ENCODE results near the gene ZNF205. TPM values are rescaled to one million over a fixed set of nuclear protein-coding genes. Genes with fewer than 3 reads are reported as not detected.

ZNF205 gene
- total and polyA plus RNA-seq, 2 of the 8 experiments (the other 6 are each of a cell fraction or from before 2014, with no cell fraction given), result 19.1 to 19.9 TPM

DNA sequence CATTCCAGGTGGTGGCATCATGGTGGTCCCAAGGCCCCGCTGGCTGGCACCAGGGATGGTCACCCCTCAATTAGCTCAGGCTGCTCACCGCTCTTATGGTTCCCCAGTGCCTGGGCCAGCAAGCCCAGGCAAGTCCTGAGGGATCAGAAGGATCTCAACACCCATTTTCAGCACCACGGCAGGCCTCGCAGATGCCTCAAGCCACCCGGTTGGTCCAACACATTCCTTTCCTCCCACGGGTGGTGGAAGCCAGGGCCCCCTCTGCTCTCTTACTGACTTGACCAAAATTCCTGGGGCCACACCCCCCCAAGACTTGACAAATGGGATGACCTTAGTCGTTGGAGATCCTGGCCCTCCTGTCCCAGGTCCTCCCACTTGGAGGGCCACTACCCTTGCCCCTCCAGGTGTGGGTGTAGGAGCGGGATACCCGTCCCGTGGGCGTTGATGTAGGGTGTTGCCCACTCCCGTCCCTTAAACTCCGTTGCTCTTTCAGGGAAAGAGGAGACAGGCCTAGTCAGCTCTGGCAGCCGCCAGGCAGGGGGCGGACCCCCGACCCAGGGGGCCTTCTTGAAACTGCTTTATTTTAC is 5.9 kb downstream of the ZNF205 start:
- Histone ChIP-seq H3K36me3 (ENCODE audit: control insufficient read depth in 2 of 4, insufficient read depth in 4 of 4, low read length in 3 of 4) (peaks cover 0 to 27% (median 16%) of the 10 kb centered on the region in 4 experiments; a peak in 7 of 8 replicates), H2BK15ac (ENCODE audit: low read length) (no peak overlapping the region), H3K14ac (ENCODE audit: insufficient read length) (no peak overlapping the region), H2AFZ (ENCODE audit: low read length) (no peak overlapping the region), H3K79me2 (ENCODE audit: control insufficient read depth in 1 of 2, insufficient read depth in 2 of 2, low read length in 2 of 2) (peaks cover 0 to 9% of the 10 kb centered on the region in 2 experiments; a peak in 2 of 4 replicates), H2BK12ac (ENCODE audit: low read depth, low read length) (no peak overlapping the region), H3K4me1 (replicated peaks in 1 of 4; ENCODE audit: control insufficient read depth in 3 of 4, insufficient read depth in 4 of 4, low read length in 3 of 4) (peaks cover 0 to 8% (median 4%) of the 10 kb centered on the region in 4 experiments; a peak in 5 of 7 replicates), H3K27ac (ENCODE audit: low read depth, low read length) (no peak overlapping the region), H4K20me1 (replicated peaks in 1 of 2; ENCODE audit: control insufficient read depth in 1 of 2, insufficient read depth in 2 of 2, low read length in 2 of 2) (peaks cover 0 to 10% of the 10 kb centered on the region in 2 experiments), H3K4me3 (ENCODE audit: extremely low read depth in 1 of 4, insufficient read depth in 2 of 4, low read depth in 3 of 4, low read length in 4 of 4) (no peak overlapping the region), H4K91ac (replicated peaks; ENCODE audit: insufficient read length, low read length) (no peak overlapping the region), H3K9me3 (ENCODE audit: insufficient read depth in 2 of 2, low read depth in 1 of 2, low read length in 1 of 2) (no peaks in the 10 kb centered on the region), H4K8ac (ENCODE audit: extremely low read depth, insufficient read depth, low read length) (no peak overlapping the region), H3K23me2 (ENCODE audit: low read depth, low read length) (no peaks in the 10 kb centered on the region; the same call in 1 of the 2 replicates), H4K5ac (ENCODE audit: insufficient read length, low read depth, low read length) (no peak overlapping the region), H3K4ac (replicated peaks; ENCODE audit: insufficient read length, low read depth, low read length) (no peak overlapping the region), H2BK120ac (replicated peaks; ENCODE audit: low read depth, low read length) (no peak overlapping the region), H3K4me2 (ENCODE audit: insufficient read depth in 1 of 2, low read depth in 2 of 2, low read length in 2 of 2) (no peak overlapping the region), H3K18ac (ENCODE audit: extremely low read depth, low read length) (no peak overlapping the region), H2BK5ac (ENCODE audit: low read depth, low read length) (no peak overlapping the region), H2BK20ac (ENCODE audit: low read length) (no peak overlapping the region), H3K27me3 (replicated peaks in 1 of 4; ENCODE audit: control insufficient read depth in 3 of 4, extremely low read depth in 1 of 4, insufficient read depth in 3 of 4, low read length in 3 of 4) (no peaks in the 10 kb centered on the region), H3K56ac (replicated peaks; ENCODE audit: insufficient read length, low read depth, low read length) (no peak overlapping the region), H2AK5ac (ENCODE audit: low read depth, low read length) (no peak overlapping the region), H3K9ac (replicated peaks in 1 of 4; ENCODE audit: extremely low read depth in 1 of 4, low read depth in 3 of 4, low read length in 3 of 4) (no peak overlapping the region), H3K79me1 (ENCODE audit: low read depth, low read length) (peaks cover 5% of the 10 kb centered on the region; the same call in 1 of the 2 replicates), H3K23ac (ENCODE audit: insufficient read length) (no peak overlapping the region)
- POLR2A ChIA-PET (ENCODE audit: partially characterized antibody), result interaction anchor here (1.0 to 7.2 kb wide), 6 partner anchors 10 to 31 kb away, joined by 3 to 168 read pairs (median 4); partner anchors contain the start of gene ZSCAN10
- DNase-seq (ENCODE audit: low read depth in 1 of 2, low spot score in 2 of 2), result no peak
- FAIRE-seq, result no peak
- 96% methylated on average over 16 of the region's 16 CpGs; no CpG with 5 or more reads in 1 of the 2 experiments for WGBS, 2 experiments (ENCODE audit: extremely low coverage in 1 of 2, insufficient coverage in 1 of 2, insufficient read length in 1 of 2, insufficient replicate concordance in 2 of 2, low coverage in 1 of 2, low lambda C conversion rate in 2 of 2, missing lambda C conversion rate in 1 of 2)
- CTCF ChIA-PET (ENCODE audit: partially characterized antibody), result interaction anchor here (0.8 to 36.8 kb wide), 5 partner anchors 14 to 616 kb away, joined by 3 to 619 read pairs (median 18); partner anchors contain the start of genes ZNF213 and ZSCAN10
- TF ChIP-seq SP1 (IDR thresholded peaks at IDR 0.05; ENCODE audit: low read depth, low read length) (no peak), PHF8 (conservative IDR thresholded peaks at IDR 0.05; ENCODE audit: low read depth, low read length) (no peak), KDM4A (IDR thresholded peaks at IDR 0.05; ENCODE audit: low read depth, low read length, severe bottlenecking) (no peak), RBBP5 (IDR thresholded peaks at IDR 0.05; ENCODE audit: borderline replicate concordance, low read depth, low read length) (no peak), SIN3A (conservative IDR thresholded peaks at IDR 0.05 in 1 of 2, IDR thresholded peaks at IDR 0.05 in 1 of 2; ENCODE audit: low read depth in 1 of 2, low read length in 2 of 2) (no peak), RXRA (IDR thresholded peaks at IDR 0.05; ENCODE audit: insufficient read depth, low read depth, low read length) (no peak), KDM5A (IDR thresholded peaks at IDR 0.05; ENCODE audit: low read length) (no peak), KDM1A (IDR thresholded peaks at IDR 0.05; ENCODE audit: borderline replicate concordance, low read length) (no peak), EP300 (IDR thresholded peaks at IDR 0.05; ENCODE audit: borderline replicate concordance in 1 of 2, low read depth in 2 of 2, low read length in 2 of 2) (no peak)

All from H1 (cell line).